HEK293 (cell line): ENCODE data around the gene PRND.

ENCODE experiments used
- CTCF ChIA-PET: fragments of 350-600 bp; formaldehyde crosslinking; extraction: SDS; loops from one replicate; lab custom pipeline; 2021; ENCODE audit warnings: antibody characterized with exemption; lab: Yijun Ruan, JAX
- POLR2A ChIA-PET: fragments of 300-600 bp; formaldehyde crosslinking; extraction: SDS; loops from one replicate; lab custom pipeline; 2020; ENCODE audit warnings: antibody characterized with exemption, inconsistent platforms; lab: Yijun Ruan, JAX
- H3K27ac ChIP-seq: fragments of 200-500 bp; sonication (Bioruptor generic); 2 replicates; pipeline ENCODE4 v1.5.1; 2014; ENCODE audit warnings: low read depth, low read length, control low read depth, inconsistent platforms; ENCODE audit errors: extremely low read depth
- H3K36me3 ChIP-seq, 2 experiments: fragments of 200-500 bp in 1 of 2; sonication (Bioruptor generic) in 1 of 2; 1 replicate in 1 of 2; 2 replicates in 1 of 2; pipeline ENCODE4 v1.5.1; 2014 to 2017; ENCODE audit warnings: inconsistent platforms in 2 of 2, low read length in 2 of 2; ENCODE audit not compliant: control insufficient read depth in 2 of 2, insufficient read depth in 1 of 2
- H3K4me1 ChIP-seq: fragments of 200-500 bp; sonication (Bioruptor generic); 2 replicates; pipeline ENCODE4 v1.5.1; 2014; ENCODE audit warnings: mild to moderate bottlenecking, low read length, inconsistent platforms; ENCODE audit not compliant: control insufficient read depth, insufficient read depth
- H3K4me3 ChIP-seq: 2 replicates; pipeline ENCODE4 v1.5.1; 2011; ENCODE audit warnings: low read depth, mild to moderate bottlenecking, control low read depth, low read length, moderate library complexity
- H3K9me3 ChIP-seq: fragments of 200-500 bp; sonication (Bioruptor generic); 2 replicates; pipeline ENCODE4 v1.5.1; 2014; ENCODE audit warnings: low read depth, low read length, inconsistent platforms; ENCODE audit not compliant: control insufficient read depth, insufficient read depth
- GLIS2 ChIP-seq: fragments of 450-650 bp; formaldehyde crosslinking; IDR thresholded peaks from 2 replicates; pipeline ENCODE4 v1.5.1; 2016; ENCODE audit warnings: missing biosample characterization, missing genetic modification characterization
- PRDM1 ChIP-seq: fragments of 450-650 bp; formaldehyde crosslinking; IDR thresholded peaks from 2 replicates; pipeline ENCODE4; 2016; ENCODE audit warnings: missing biosample characterization, missing genetic modification characterization
- ZBTB8A ChIP-seq: fragments of 450-650 bp; formaldehyde crosslinking; IDR thresholded peaks from 2 replicates; pipeline ENCODE4 v1.5.1; 2016; ENCODE audit warnings: missing biosample characterization, missing genetic modification characterization
- ZFHX2 ChIP-seq: fragments of 450-650 bp; formaldehyde crosslinking; conservative IDR thresholded peaks from 2 replicates; pipeline ENCODE4 v1.5.1; 2016; ENCODE audit warnings: missing biosample characterization, missing genetic modification characterization
- ZNF114 ChIP-seq: fragments of 450-650 bp; formaldehyde crosslinking; IDR thresholded peaks from 2 replicates; pipeline ENCODE4 v1.5.0; 2017; ENCODE audit warnings: missing biosample characterization, missing genetic modification characterization
- ZNF324 ChIP-seq: fragments of 450-650 bp; formaldehyde crosslinking; IDR thresholded peaks from 2 replicates; pipeline ENCODE4 v1.5.1; 2016; ENCODE audit warnings: missing biosample characterization, missing genetic modification characterization
- ZNF335 ChIP-seq: fragments of 450-650 bp; formaldehyde crosslinking; conservative IDR thresholded peaks from 2 replicates; pipeline ENCODE4 v1.5.1; 2016; ENCODE audit warnings: missing biosample characterization, missing genetic modification characterization
- ZNF354C ChIP-seq: fragments of 450-650 bp; formaldehyde crosslinking; IDR thresholded peaks from 2 replicates; pipeline ENCODE4 v1.5.1; 2016; ENCODE audit warnings: missing biosample characterization, missing genetic modification characterization, low read depth, borderline replicate concordance
- ZNF473 ChIP-seq: fragments of 450-650 bp; formaldehyde crosslinking; IDR thresholded peaks from 2 replicates; pipeline ENCODE4 v1.5.1; 2017; ENCODE audit warnings: missing biosample characterization, missing genetic modification characterization
- ZNF530 ChIP-seq: fragments of 450-650 bp; formaldehyde crosslinking; IDR thresholded peaks from 2 replicates; pipeline ENCODE4 v1.5.1; 2016; ENCODE audit warnings: low read depth, missing biosample characterization, missing genetic modification characterization
- ZNF560 ChIP-seq: fragments of 450-650 bp; formaldehyde crosslinking; IDR thresholded peaks from 2 replicates; pipeline ENCODE4 v1.5.1; 2017; ENCODE audit warnings: missing biosample characterization, missing genetic modification characterization, borderline replicate concordance
- ZNF580 ChIP-seq: fragments of 450-650 bp; formaldehyde crosslinking; IDR thresholded peaks from 2 replicates; pipeline ENCODE4 v1.5.1; 2016; ENCODE audit warnings: missing biosample characterization, missing genetic modification characterization
- ZNF610 ChIP-seq: fragments of 450-650 bp; formaldehyde crosslinking; IDR thresholded peaks from 2 replicates; pipeline ENCODE4 v1.5.1; 2016; ENCODE audit warnings: missing biosample characterization, missing genetic modification characterization, borderline replicate concordance
- ZNF707 ChIP-seq: fragments of 450-650 bp; formaldehyde crosslinking; IDR thresholded peaks from 2 replicates; pipeline ENCODE4 v1.5.1; 2016; ENCODE audit warnings: missing biosample characterization, missing genetic modification characterization
- ZNF76 ChIP-seq: fragments of 450-650 bp; formaldehyde crosslinking; IDR thresholded peaks from 2 replicates; pipeline ENCODE4; 2016; ENCODE audit warnings: low read depth, missing biosample characterization, missing genetic modification characterization, borderline replicate concordance
- ZNF791 ChIP-seq: fragments of 450-650 bp; formaldehyde crosslinking; IDR thresholded peaks from 2 replicates; pipeline ENCODE4 v1.5.1; 2016; ENCODE audit warnings: missing biosample characterization, missing genetic modification characterization
- TF ChIP-seq, protein P1 (sequence below): fragments of 450-650 bp; formaldehyde crosslinking; conservative IDR thresholded peaks from 2 replicates; pipeline ENCODE4 v1.5.1; 2016; ENCODE audit warnings: low read depth, missing biosample characterization, missing genetic modification characterization
- TF ChIP-seq, protein P2 (sequence below): fragments of 450-650 bp; formaldehyde crosslinking; IDR thresholded peaks from 2 replicates; pipeline ENCODE4 v1.5.1; 2016; ENCODE audit warnings: missing biosample characterization, missing genetic modification characterization
- TF ChIP-seq, protein P3 (sequence below): fragments of 450-650 bp; formaldehyde crosslinking; IDR thresholded peaks from 2 replicates; pipeline ENCODE4 v1.5.1; 2016; ENCODE audit warnings: missing biosample characterization, missing genetic modification characterization, low read depth

PRND gene

GRCh38 chr20:4767084-4767483 lies 45.4 kb downstream of the PRND start (continued):
- TF ChIP-seq, protein P1, sequence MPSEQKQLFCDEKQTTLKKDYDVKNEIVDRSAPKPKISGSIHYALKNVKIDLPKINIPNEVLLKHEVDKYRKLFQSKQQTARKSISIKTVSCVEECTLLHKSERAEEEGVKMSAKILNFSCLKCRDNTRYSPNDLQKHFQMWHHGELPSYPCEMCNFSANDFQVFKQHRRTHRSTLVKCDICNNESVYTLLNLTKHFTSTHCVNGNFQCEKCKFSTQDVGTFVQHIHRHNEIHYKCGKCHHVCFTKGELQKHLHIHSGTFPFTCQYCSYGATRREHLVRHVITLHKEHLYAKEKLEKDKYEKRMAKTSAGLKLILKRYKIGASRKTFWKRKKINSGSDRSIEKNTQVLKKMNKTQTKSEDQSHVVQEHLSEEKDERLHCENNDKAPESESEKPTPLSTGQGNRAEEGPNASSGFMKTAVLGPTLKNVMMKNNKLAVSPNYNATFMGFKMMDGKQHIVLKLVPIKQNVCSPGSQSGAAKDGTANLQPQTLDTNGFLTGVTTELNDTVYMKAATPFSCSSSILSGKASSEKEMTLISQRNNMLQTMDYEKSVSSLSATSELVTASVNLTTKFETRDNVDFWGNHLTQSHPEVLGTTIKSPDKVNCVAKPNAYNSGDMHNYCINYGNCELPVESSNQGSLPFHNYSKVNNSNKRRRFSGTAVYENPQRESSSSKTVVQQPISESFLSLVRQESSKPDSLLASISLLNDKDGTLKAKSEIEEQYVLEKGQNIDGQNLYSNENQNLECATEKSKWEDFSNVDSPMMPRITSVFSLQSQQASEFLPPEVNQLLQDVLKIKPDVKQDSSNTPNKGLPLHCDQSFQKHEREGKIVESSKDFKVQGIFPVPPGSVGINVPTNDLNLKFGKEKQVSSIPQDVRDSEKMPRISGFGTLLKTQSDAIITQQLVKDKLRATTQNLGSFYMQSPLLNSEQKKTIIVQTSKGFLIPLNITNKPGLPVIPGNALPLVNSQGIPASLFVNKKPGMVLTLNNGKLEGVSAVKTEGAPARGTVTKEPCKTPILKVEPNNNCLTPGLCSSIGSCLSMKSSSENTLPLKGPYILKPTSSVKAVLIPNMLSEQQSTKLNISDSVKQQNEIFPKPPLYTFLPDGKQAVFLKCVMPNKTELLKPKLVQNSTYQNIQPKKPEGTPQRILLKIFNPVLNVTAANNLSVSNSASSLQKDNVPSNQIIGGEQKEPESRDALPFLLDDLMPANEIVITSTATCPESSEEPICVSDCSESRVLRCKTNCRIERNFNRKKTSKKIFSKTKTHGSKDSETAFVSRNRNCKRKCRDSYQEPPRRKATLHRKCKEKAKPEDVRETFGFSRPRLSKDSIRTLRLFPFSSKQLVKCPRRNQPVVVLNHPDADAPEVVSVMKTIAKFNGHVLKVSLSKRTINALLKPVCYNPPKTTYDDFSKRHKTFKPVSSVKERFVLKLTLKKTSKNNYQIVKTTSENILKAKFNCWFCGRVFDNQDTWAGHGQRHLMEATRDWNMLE (tag by site-specific recombination): no peak
- TF ChIP-seq ZNF114 (tag by site-specific recombination) (no peak), ZNF791 (tag by site-specific recombination) (no peak), GLIS2 (no peak)
- TF ChIP-seq, all 188 proteins: peak for 0

DNA sequence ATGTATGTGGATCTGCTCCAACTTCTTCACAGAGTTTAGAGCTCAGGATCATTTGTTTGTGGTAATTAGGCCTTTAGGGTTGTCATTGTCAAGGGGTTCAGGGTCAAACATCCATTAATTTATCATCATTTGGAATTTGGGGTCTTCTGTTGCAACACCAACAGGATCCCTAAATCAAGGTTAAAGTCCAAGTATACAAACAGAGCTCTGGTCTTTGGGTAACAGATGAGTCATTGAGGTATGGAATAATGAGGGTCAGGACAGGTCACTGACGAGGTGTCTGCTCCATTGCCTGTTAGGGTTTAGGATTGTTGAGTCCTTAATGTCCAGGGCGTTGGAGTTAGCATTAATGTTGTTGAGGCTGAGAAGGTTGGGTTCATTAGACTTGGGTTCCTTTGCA lies 47.6 kb downstream of the PRND start:
- TF ChIP-seq ZNF473 (tag by site-specific recombination) (no peak), ZNF335 (tag by site-specific recombination) (0 out of 2 replicates have a peak, but pooled peaks have one; percentile 13)
- H3K4me1 ChIP-seq: no peaks in the 10 kb centered on the region
- no peaks in the 10 kb centered on the region for H3K36me3 ChIP-seq
- POLR2A ChIA-PET: no interaction called here
- H3K4me3 ChIP-seq: no peak overlapping the region
- H3K27ac ChIP-seq: no peak overlapping the region
- no peaks in the 10 kb centered on the region for H3K9me3 ChIP-seq
- CTCF ChIA-PET: no interaction called here

DNA sequence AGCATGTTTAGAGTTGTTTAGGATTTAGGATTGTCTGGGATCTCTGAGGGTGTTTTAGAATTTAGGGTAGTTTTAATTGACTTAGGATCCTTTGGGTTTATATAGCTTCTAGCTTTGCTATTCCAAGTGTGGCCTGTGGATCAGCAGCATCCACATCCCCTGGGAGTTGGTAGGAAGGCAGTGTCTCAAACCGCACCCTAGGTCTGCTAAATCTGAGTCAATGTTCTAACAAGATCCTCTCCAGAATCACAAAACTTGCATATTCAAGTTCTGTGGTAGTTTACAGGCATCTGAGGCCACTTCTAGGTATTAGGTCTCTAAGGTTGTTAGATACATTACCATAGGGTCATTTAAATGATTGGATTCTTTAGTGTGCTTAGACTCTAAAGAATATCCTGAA lies 48.3 kb downstream of the PRND start:
- CTCF ChIA-PET: no interaction called here
- no peak overlapping the region for H3K27ac ChIP-seq
- no peak for TF ChIP-seq ZNF530 (tag by site-specific recombination)
- TF ChIP-seq, protein P2, sequence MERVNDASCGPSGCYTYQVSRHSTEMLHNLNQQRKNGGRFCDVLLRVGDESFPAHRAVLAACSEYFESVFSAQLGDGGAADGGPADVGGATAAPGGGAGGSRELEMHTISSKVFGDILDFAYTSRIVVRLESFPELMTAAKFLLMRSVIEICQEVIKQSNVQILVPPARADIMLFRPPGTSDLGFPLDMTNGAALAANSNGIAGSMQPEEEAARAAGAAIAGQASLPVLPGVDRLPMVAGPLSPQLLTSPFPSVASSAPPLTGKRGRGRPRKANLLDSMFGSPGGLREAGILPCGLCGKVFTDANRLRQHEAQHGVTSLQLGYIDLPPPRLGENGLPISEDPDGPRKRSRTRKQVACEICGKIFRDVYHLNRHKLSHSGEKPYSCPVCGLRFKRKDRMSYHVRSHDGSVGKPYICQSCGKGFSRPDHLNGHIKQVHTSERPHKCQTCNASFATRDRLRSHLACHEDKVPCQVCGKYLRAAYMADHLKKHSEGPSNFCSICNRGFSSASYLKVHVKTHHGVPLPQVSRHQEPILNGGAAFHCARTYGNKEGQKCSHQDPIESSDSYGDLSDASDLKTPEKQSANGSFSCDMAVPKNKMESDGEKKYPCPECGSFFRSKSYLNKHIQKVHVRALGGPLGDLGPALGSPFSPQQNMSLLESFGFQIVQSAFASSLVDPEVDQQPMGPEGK (tag by site-specific recombination): no peak
- TF ChIP-seq ZNF560 (tag by site-specific recombination): no peak
- TF ChIP-seq ZNF580 (tag by site-specific recombination): no peak
- TF ChIP-seq ZBTB8A (tag by site-specific recombination): no peak
- TF ChIP-seq, protein P3, sequence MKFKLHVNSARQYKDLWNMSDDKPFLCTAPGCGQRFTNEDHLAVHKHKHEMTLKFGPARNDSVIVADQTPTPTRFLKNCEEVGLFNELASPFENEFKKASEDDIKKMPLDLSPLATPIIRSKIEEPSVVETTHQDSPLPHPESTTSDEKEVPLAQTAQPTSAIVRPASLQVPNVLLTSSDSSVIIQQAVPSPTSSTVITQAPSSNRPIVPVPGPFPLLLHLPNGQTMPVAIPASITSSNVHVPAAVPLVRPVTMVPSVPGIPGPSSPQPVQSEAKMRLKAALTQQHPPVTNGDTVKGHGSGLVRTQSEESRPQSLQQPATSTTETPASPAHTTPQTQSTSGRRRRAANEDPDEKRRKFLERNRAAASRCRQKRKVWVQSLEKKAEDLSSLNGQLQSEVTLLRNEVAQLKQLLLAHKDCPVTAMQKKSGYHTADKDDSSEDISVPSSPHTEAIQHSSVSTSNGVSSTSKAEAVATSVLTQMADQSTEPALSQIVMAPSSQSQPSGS (tag by site-specific recombination): no peak
- no peak for TF ChIP-seq ZNF707
- no peak for TF ChIP-seq PRDM1 (tag by site-specific recombination)
- no peak for TF ChIP-seq ZNF610
- no peak for TF ChIP-seq ZFHX2 (tag by site-specific recombination)
- TF ChIP-seq ZNF76 (tag by site-specific recombination): no peak
- TF ChIP-seq ZNF354C (tag by site-specific recombination): no peak
- TF ChIP-seq ZNF324 (tag by site-specific recombination): no peak
- TF ChIP-seq, all 188 proteins: peak for 0
- POLR2A ChIA-PET: no interaction called here
- H3K4me1 ChIP-seq: no peaks in the 10 kb centered on the region
- H3K4me3 ChIP-seq: no peak overlapping the region
- H3K9me3 ChIP-seq: no peaks in the 10 kb centered on the region
- H3K36me3 ChIP-seq: no peaks in the 10 kb centered on the region
